HUES6 (cell line): ENCODE results near the gene RPS3A.

Source experiments
- H3K27ac ChIP-seq: 2 replicates; pipeline ENCODE4 v1.7.0; 2013; ENCODE audit warnings: low read depth, mild to moderate bottlenecking, low read length, inconsistent platforms
- H3K27me3 ChIP-seq: 2 replicates; pipeline ENCODE4 v1.6.1; 2013; ENCODE audit warnings: low read length; ENCODE audit not compliant: control insufficient read depth, insufficient read depth
- H3K36me3 ChIP-seq: 2 replicates; pipeline ENCODE4 v1.6.1; 2013; ENCODE audit warnings: low read length; ENCODE audit not compliant: control insufficient read depth, insufficient read depth
- H3K4me1 ChIP-seq: 2 replicates; pipeline ENCODE4 v1.6.1; 2013; ENCODE audit warnings: low read length; ENCODE audit not compliant: control insufficient read depth, insufficient read depth
- H3K4me3 ChIP-seq: 2 replicates; pipeline ENCODE4 v1.5.1; 2013; ENCODE audit warnings: low read depth, low read length
- H3K9ac ChIP-seq: one replicate; pipeline ENCODE4 v1.6.1; 2013; ENCODE audit warnings: mild to moderate bottlenecking, low read length
- H3K9me3 ChIP-seq: 2 replicates; pipeline ENCODE4 v1.6.1; 2013; ENCODE audit warnings: low read depth, low read length; ENCODE audit not compliant: control insufficient read depth, insufficient read depth

The RPS3A gene

GRCh38 chr4:151147000-151147399, 47.6 kb downstream of the RPS3A start:
- no peak overlapping the region for H3K4me3 ChIP-seq
- H3K27ac ChIP-seq = no peak overlapping the region
- H3K36me3 ChIP-seq = peaks cover 41% of the 10 kb centered on the region
- no peak overlapping the region for H3K9ac ChIP-seq
- no peaks in the 10 kb centered on the region for H3K27me3 ChIP-seq
- no peaks in the 10 kb centered on the region for H3K9me3 ChIP-seq
- no peaks in the 10 kb centered on the region; the same call in 1 of the 2 replicates for H3K4me1 ChIP-seq

DNA sequence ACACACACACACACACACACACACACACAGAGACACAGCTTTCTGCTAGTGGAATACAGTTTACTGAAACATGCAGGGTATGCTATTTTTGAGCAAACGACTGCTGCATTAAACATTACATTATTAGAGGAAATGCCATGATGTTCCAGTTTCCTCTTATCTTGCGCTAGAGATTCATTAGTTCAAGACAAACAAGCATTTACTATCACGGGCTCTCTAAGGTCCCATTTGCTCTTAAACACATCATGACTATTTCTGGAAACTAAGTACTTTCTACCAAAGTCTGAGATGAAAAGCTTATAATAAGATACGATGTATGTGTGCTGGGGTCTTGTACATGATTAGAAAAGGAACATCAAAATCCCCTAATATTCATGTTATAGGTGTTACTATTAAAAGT, 48.8 kb downstream of the RPS3A start:
- peaks cover 31% of the 10 kb centered on the region for H3K36me3 ChIP-seq
- H3K4me3 ChIP-seq = no peak overlapping the region
- H3K4me1 ChIP-seq = no peaks in the 10 kb centered on the region; the same call in 1 of the 2 replicates
- H3K9ac ChIP-seq = no peak overlapping the region
- H3K9me3 ChIP-seq = no peaks in the 10 kb centered on the region
- no peaks in the 10 kb centered on the region for H3K27me3 ChIP-seq
- H3K27ac ChIP-seq = no peak overlapping the region

DNA sequence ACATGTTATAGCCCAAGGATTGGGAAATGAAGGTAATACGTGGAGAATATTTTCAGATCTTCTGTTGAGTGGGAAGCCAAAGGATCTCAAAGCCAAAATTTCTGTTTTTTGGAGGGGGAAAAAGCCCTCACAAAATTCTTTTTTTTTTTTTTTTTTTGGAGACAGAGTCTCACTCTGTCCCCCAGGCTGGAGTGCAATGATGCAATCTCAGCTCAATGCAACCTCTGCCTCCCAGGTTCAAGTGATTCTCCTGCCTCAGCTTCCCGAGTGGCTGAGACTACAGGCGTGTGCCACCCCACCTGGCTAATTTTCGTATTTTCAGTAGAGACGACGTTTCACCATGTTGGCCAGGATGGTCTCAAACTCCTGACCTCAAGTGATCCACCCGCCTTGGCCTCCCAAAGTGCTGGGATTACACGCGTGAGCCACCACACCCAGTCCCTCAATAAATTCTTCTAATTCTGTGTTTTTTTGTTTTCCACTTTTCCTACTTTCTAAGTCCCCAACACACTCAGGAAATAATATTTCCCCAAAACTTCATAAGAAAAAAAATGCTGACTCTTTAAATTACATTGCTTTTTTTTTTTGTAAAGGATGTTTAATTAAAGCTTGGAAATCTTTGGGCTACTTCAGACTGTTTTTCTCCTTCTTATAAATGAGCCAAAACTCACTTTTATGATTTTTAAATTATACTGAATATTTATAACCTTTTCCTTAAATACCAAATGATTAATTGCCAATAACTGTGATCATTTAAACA, 51.6 kb downstream of the RPS3A start:
- Histone ChIP-seq H3K9me3 (no peaks in the 10 kb centered on the region), H3K27ac (no peak overlapping the region), H3K36me3 (peaks cover 20% of the 10 kb centered on the region; the same call in 1 of the 2 replicates), H3K4me3 (no peak overlapping the region), H3K27me3 (no peaks in the 10 kb centered on the region), H3K9ac (no peak overlapping the region), H3K4me1 (no peaks in the 10 kb centered on the region)

DNA sequence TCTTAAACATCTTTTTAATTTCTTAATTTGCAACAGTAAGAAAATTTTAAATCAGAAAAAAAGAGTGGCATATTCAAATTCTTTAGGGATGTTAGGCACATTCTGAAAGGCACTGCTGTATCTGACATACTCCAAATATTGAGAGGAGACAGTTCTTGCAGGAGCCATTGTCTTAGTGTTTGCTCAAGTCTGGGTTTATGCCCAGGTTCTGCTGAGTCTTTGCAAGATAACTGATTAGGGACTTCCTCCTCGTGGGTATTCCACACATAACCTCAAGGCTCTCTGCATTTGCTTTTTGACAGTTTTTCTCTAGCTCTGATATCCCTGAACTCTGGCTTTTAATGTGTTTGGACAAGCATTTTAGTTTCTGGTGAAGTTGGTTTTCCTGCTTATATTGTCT, 52.6 kb downstream of the RPS3A start:
- Histone ChIP-seq H3K27ac (no peak overlapping the region), H3K4me1 (no peaks in the 10 kb centered on the region), H3K36me3 (peaks cover 19% of the 10 kb centered on the region; the same call in 1 of the 2 replicates), H3K9ac (no peak overlapping the region), H3K4me3 (no peak overlapping the region), H3K9me3 (no peaks in the 10 kb centered on the region), H3K27me3 (no peaks in the 10 kb centered on the region)

- no peaks in the 10 kb centered on the region for H3K4me1 ChIP-seq
- H3K27me3 ChIP-seq = no peaks in the 10 kb centered on the region
- no peak overlapping the region for H3K4me3 ChIP-seq
- peaks cover 11% of the 10 kb centered on the region; the same call in 1 of the 2 replicates for H3K36me3 ChIP-seq
- no peaks in the 10 kb centered on the region for H3K9me3 ChIP-seq
- no peak overlapping the region for H3K9ac ChIP-seq
- H3K27ac ChIP-seq = no peak overlapping the region
Measured at GRCh38 chr4:151153585-151153984, 54.2 kb downstream of the RPS3A start.
